ENCODE data around the gene ZNF490.

GRCh38 chr19:12555456-12555930 is 55.1 kb downstream of the ZNF490 start:
- TF ChIP-seq CTCF (IDR thresholded peaks at IDR 0.05) (no peak), POLR2A (IDR thresholded peaks at IDR 0.05) (no peak)
